ENCODE results near the gene IRF7.

DNA sequence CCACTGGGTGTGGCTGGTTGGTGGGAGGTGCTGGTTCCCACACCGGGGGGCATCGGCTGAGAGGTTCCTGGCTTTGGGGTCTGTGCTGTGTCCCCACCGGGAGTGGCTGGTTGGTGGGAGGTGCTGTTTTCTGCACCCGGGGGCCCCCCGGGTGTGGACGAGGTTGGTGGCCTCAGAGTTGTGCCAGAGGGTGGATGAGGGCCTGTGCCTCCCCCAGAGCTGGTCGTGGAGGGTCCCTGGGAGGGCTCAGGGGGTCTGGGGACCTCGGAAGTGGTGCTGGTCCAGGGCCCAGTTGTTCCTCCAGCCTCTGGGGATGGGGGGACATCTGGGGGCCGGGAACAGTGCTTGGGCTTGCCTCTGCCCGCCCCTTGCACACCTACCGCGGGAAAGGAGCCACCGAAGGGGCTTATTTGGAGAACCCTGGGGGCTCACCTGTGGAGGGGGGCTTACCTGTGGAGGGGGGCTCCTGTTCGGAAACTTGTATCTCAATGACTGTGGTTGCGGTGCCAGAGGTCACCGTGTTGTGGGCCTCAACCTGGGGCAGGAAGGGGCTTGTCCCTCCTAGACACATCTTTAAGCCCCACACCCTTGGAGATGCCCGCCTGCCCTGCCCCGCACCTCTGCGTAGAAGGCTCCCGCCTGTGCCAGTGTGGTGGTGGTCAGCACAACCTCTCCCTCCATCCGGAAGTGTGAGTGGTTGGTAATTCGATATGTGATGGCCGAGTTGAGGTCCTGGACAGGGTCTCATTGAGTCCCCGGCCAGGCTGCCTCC is 3.3 kb upstream of the IRF7 start:
- TF ChIP-seq POLR2A (IDR thresholded peaks at IDR 0.05) (no peak), CTCF (IDR thresholded peaks at IDR 0.05) (no peak)
